Astrocyte of the cerebellum (primary cell): ENCODE data around the gene PIP5K1B.

Experiments used
- DNase-seq: peaks from one replicate; pipeline ENCODE4 v3.0.0-alpha.2; 2011; ENCODE audit warnings: low read depth
- H3K4me3 ChIP-seq: 2 replicates; pipeline ENCODE4 v1.5.1; 2011; ENCODE audit warnings: mild to moderate bottlenecking, low read depth, low read length, moderate library complexity
- in situ Hi-C: cut with HindIII; loops from 2 replicates; pipeline ENCODE4 v1.10.0; 2017; ENCODE audit warnings: low sequenced_read_pairs
- TF ChIP-seq, protein P1 (sequence below): IDR thresholded peaks from 2 replicates; pipeline ENCODE4 v1.5.1; 2012; ENCODE audit warnings: low read length, low read depth, moderate library complexity, mild to moderate bottlenecking; ENCODE audit errors: missing control alignments

Gene PIP5K1B

GRCh38 chr9:68876273-68876672 lies 171.2 kb downstream of the PIP5K1B start:
- in situ Hi-C loops, result loop anchor here (25.0 kb wide), 1 partner anchor 339 kb away; the partner anchor contains the start of gene TMEM252
- no peak for DNase-seq
- H3K4me3 ChIP-seq, result no peak overlapping the region
- TF ChIP-seq, protein P1, sequence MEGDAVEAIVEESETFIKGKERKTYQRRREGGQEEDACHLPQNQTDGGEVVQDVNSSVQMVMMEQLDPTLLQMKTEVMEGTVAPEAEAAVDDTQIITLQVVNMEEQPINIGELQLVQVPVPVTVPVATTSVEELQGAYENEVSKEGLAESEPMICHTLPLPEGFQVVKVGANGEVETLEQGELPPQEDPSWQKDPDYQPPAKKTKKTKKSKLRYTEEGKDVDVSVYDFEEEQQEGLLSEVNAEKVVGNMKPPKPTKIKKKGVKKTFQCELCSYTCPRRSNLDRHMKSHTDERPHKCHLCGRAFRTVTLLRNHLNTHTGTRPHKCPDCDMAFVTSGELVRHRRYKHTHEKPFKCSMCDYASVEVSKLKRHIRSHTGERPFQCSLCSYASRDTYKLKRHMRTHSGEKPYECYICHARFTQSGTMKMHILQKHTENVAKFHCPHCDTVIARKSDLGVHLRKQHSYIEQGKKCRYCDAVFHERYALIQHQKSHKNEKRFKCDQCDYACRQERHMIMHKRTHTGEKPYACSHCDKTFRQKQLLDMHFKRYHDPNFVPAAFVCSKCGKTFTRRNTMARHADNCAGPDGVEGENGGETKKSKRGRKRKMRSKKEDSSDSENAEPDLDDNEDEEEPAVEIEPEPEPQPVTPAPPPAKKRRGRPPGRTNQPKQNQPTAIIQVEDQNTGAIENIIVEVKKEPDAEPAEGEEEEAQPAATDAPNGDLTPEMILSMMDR, result no peak

GRCh38 chr9:68876681-68877080 lies 171.6 kb downstream of the PIP5K1B start:
- in situ Hi-C loops, result loop anchor here (25.0 kb wide), 1 partner anchor 339 kb away; the partner anchor contains the start of gene TMEM252
- TF ChIP-seq, protein P1, result no peak
- DNase-seq, result no peak
- H3K4me3 ChIP-seq, result no peak overlapping the region

- in situ Hi-C loops, result loop anchor here (25.0 kb wide), 1 partner anchor 340 kb away; the partner anchor contains the start of gene TMEM252
- no peak for DNase-seq
- TF ChIP-seq, protein P1, result no peak
- H3K4me3 ChIP-seq, result no peak overlapping the region
Measured at GRCh38 chr9:68877219-68877618, 172.2 kb downstream of the PIP5K1B start.

DNA sequence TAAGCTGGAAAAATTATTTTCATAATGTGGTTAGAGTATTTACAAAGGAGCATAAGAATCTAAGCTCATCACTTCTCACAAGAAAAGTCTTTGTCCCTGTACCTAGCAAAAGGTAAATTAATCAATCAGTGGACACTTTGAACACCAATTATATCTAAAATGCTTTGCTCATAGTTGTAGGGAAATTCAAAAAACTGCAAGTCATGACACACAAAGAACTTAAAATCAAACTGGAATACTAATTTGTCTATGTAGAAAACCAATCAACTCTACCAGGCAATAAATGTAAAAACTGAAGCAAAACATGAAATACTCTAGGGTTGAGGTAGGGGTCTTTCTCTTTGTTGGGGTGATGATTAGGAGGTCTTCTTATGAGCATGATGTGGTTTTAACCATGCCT lies 173.4 kb downstream of the PIP5K1B start:
- DNase-seq, result no peak
- in situ Hi-C loops, result loop anchor here (25.0 kb wide), 1 partner anchor 341 kb away; the partner anchor contains the start of gene TMEM252
- TF ChIP-seq, protein P1, result no peak
- H3K4me3 ChIP-seq, result no peak overlapping the region

GRCh38 chr9:68883224-68883623 lies 178.2 kb downstream of the PIP5K1B start:
- TF ChIP-seq, protein P1, result no peak
- in situ Hi-C loops, result loop anchor here (25.0 kb wide), 1 partner anchor 346 kb away; the partner anchor contains the start of gene TMEM252
- DNase-seq, result no peak
- H3K4me3 ChIP-seq, result no peak overlapping the region

- in situ Hi-C loops, result loop anchor here (25.0 kb wide), 1 partner anchor 350 kb away; the partner anchor contains the start of gene TMEM252
- H3K4me3 ChIP-seq, result no peak overlapping the region
- TF ChIP-seq, protein P1, result no peak
- DNase-seq, result no peak
Measured at GRCh38 chr9:68887232-68887631, 182.2 kb downstream of the PIP5K1B start.

DNA sequence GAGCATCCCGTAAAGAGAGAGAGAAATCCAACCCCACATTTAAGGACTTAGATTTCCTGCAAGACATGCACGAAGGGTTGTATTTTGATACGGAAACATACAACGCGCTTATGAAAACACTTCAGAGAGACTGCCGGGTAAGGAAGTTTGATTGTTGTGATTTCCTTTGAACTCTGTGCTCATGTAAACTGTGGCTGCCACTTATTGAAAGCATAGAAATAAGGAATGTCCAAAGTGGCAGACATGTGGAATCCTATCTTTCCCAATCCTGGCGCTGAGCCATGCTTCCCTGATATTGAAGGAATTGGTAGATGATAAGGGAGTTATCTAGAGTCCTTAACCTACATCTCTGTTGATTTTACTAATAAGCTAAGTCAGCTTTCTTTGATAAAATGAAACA lies 189.5 kb downstream of the PIP5K1B start:
- no peak overlapping the region for H3K4me3 ChIP-seq
- TF ChIP-seq, protein P1, result no peak
- no peak for DNase-seq
- in situ Hi-C loops, result loop anchor here (25.0 kb wide), 1 partner anchor 357 kb away; the partner anchor contains the start of gene TMEM252
